NCI-H146 (cell line): Measurements from ENCODE around the gene BAG2.
A peak's percentile ranks its signal among the peaks of the same experiment; 100 is the strongest.

Experiments
- DNase-seq: peaks from one replicate; lab custom pipeline; 2025; lab: John Stamatoyannopoulos, UW

The BAG2 gene

DNA sequence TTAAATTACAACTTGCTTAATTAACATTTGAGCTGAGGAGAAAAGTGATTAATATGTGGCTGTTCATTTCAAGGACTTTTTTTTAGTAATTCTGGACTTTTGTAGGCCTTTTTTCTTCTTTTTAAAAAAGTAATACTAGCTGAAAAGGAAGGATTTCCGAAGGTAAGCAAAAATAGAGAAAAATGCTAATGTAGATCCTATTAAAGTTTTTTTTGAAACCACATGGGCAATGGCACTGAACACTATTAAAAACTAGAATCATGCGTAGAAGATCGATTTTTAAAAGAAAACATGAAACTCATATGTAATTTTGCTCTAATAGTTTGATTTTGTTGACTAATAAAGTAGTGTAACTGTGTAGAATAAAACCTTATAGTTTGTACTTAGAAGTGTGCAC is 2.4 kb downstream of the BAG2 start:
- DNase-seq, result no peak

- no peak for DNase-seq
Observed at GRCh38 chr6:57177545-57178265, 5.6 kb downstream of the BAG2 start.

DNA sequence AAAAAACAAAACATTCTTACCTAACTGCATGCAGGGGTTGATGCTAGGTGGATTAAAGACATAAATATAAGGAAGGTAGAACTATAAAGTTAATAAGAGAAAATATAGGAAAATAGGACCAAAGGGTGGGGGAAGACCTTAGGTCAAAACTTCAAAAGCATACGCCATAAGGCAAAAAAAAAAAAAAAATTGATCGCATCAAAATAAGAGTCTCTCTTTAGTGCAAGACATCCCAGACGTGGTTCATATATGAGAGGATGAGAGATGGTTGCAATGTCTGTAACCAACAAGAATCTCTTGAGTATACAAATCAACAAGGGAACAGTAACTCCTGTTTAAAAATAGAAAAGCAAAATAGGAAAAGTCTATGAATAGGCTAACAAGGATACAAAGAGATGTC is 8.5 kb downstream of the BAG2 start:
- no peak for DNase-seq

DNA sequence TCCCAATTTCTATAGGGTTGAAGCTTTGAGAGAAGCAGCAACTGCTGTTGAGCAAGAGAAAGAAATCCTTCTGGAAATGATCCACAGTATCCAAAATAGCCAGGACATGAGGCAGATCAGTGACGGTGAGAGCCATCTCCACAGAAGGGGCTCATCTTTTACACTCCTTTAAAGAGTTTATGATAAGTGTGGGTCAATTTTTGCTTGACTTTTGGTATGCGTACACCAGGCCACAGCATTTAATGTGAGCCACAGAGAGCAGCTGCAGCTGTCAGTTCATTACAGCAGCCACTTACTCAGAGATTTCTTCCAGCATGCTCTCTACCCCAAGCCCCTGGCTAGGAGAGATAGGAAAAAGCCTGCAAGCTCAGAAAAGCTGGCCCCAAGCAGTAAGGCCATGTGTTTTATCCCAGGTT is 9.9 kb downstream of the BAG2 start:
- no peak for DNase-seq

DNA sequence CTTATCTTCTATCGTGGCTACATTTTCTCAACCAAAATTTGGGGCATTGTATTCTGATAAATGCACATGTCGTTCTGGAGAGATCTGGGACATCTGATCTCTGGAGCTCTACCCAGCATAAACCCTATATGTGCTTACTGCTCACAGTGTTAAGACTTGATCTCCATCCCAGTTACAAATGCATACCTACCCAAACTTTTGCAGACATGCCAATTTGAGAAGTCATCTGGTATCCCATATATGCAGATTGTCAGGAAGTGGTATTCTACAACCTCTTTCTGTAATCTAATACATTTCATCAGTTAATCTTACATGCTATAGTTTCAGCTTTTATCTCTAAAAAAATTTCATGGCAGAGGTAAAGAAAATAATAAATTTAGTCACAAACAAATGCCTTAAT is 11.2 kb downstream of the BAG2 start:
- no peak for DNase-seq

DNA sequence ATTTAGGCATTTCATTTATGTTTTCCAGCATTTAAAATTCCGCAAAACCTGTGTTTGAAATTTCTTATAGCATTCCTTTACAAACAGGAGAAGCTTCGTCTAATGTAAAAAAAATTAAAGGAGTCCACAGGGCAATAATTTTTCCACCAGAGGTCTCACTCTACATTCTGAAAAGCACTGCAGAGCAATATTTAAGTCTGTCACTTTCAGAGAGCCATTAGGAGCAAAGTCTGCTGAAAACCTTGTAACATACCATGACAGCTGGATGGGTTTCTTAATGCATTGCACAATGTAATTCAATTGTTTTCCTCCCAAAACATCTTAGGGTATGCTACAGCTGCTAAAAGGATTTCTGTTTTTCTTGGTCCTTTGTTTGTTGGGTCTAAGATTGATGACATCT is 18.0 kb downstream of the BAG2 start:
- no peak for DNase-seq

GRCh38 chr6:57193177-57193576 is 21.1 kb downstream of the BAG2 start:
- no peak for DNase-seq

- DNase-seq, result no peak
Observed at GRCh38 chr6:57195457-57195856, 23.3 kb downstream of the BAG2 start.

DNA sequence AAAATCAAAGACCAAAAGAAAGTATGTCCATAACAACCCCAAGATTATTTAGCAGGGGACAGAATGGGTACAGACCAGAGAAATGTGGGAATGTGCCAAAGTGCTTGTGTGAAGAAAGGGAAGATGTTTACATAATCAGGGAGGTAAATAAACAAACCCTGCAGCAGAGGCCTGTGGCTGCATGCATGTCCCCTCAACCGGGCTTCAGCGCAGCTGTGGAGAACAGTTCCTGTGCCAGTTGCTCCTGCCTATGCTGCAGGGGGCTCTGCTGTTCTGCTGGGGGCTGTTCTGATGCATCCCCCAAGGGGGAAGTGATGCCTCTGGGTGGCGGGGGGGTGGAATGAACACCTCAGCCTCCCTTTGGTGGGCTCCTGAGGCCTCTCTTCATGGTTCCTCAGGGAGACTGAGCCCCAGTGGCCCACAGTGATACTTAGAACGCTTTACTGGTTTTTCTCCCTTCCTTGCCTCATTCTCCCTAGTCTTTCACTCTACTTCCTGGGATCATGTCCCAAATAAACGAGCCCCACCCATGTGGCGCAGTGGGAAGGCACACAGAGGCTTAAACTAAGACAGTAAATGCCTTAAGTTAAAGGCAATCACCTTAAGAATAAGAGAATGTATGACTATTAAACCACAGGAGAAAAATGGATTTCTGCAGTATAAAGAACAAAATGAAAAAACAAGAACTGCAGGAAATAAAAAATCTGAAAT is 27.0 kb downstream of the BAG2 start:
- no peak for DNase-seq

- no peak for DNase-seq
Observed at GRCh38 chr6:57201718-57202117, 29.6 kb downstream of the BAG2 start.

DNA sequence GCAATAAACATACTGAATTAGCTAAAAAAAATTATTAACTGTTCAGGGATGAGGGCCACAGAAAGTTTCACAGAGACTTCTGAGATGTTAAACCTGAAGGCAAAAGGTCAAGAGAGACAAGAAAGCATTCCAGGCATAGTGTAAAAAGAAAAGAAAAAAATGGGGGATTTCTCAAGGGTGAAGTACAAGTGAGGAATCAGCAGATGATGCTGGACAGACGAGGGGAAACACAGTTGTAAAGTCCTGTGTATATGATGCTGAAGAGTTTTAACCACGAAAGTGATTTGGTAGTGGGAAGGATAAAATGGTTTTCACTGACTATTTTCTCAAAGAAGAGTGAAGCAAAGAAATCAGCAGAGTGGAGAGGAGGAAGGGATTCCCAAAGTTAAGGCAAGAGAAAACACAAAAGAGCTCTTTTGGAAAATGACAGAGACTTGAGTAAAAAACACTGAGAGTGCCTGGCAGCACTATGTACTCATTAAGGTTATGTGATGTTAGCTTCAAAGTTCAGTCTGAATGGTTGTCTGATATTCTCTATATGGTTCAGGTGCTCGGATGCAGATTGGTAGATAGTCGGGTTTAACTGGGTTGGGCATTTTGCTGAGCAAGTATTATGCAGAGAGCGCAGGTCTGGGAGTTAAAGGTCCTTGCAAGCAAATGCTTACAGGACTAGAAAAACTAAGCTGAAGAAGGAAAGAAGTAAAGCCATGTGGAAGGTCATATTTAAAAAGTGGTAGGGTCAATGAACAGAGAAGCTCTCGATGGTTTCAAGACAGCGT is 33.6 kb downstream of the BAG2 start:
- no peak for DNase-seq

DNA sequence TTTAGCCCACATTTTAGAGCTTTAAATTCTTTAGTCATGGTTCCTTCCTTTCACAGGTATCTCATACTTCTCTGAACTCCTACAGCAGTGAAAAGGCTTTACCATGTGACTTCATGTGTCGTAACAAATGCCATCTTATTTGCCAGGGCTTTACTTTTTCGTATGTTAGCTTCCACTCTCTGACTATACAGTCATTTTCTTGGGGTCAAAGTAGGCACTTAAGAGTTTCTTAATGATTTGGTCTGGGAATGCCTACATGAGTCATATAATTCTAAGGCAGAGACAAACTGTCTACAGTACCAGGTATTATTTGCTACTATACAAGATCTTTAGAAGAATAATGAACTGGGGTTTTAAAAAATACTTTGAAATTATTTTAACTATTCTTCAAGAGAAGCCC is 35.0 kb downstream of the BAG2 start:
- no peak for DNase-seq

DNA sequence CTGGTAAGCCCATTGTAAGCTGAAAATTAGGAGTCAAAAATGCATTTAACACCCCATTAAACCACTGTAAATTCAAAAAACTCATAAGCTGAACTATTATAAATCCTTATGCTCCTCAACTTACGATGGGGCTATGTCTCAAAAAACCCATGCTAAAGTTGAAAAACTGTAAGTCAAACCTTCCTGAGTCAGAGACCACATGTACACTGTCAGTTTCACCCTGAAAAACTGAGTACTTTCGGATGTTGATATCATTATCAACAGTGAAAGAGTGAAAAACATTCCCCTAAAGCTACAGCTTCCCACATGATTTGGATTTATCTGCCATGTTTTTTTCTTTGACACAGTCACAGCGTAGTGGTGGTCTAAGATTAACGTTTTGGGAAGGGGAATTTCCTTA is 35.7 kb downstream of the BAG2 start:
- no peak for DNase-seq

GRCh38 chr6:57209030-57209429 is 36.9 kb downstream of the BAG2 start:
- no peak for DNase-seq

DNA sequence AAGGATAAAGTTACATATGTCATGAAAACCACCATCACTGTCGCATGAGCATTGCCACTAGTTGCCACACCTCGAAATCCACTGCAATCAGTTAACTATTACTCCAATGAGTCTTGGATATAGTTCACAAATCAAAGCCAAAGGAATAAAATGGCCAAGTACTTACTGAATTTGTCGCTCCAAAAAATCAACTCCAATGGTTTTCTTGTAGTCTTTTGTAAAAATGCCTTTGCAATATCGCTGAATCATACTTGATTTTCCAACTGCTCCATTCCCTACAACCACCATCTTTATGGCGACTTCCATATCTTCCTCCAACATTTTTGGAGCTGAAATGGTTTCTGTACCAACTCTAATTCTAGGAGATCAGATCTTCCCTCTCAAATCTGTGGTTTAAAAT is 37.9 kb downstream of the BAG2 start:
- no peak for DNase-seq

- no peak for DNase-seq
Observed at GRCh38 chr6:57215260-57215659, 43.1 kb downstream of the BAG2 start.

GRCh38 chr6:57216235-57217101 is 44.3 kb downstream of the BAG2 start:
- no peak for DNase-seq

DNA sequence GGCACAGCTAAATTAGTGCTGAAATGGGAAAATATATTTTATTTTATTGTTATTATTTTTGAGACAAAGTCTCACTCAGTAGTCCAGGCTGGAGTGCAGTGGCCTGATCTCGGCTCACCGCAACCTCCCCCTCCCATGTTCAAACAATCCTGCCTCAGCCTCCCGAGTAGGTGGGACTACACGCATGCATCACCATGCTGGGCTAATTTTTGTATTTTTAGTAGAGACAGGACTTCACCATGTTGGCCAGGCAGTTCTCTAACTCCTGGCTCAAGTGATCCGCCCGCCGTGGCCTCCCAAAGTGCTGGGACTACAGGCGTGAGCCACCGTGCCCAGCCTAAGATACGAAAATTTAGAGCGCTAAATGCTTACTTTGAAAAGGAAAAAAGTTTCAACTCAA is 45.1 kb downstream of the BAG2 start:
- no peak for DNase-seq

DNA sequence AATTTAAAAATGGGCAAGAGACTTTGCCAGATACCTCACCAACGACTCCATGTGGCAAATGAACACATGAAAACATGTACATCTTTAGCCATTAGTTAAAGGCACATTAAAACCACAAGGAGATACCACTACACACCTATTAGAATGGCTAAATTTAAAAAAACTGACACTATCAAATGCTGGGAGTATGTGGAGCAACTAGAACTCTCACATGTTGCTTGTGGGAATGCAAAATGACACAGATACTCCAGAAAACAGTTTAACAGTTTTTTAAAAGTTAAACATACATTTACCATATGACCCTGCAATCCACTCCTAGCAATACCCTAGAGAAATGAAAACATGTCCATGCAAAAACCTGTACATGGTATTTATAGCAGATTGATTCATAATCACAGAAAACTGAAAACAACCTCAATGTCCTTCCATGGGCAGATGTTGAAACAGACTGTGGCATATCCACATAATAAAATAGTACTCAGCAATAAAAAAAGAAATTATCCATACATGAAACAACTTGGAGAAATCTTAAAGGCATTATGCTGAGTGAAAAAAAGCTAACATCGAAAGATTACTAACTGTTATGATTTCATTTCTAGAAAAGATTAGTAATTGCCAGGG is 48.1 kb downstream of the BAG2 start:
- DNase-seq, result no peak

GRCh38 chr6:57221191-57221935 is 49.2 kb downstream of the BAG2 start:
- DNase-seq, result peak; percentile 74
